Activated naive CD4-positive, alpha-beta T cell treated with anti-CD3 and anti-CD28 coated beads, Interleukin-2, amount 50 U/mL, for 72 hours (primary cell): ENCODE data around the gene CSNK2A2. TPM values are rescaled to one million over a fixed set of nuclear protein-coding genes. Genes with fewer than 3 reads are reported as not detected.

Source experiments
- ATAC-seq, 2 donors: fragments of 150-1000 bp; cut with Tn5 transposase; 2 replicates each; pipeline ENCODE4 v1.10.0; 2021; ENCODE audit warnings: mild to moderate bottlenecking in 2 of 2, moderate library complexity in 2 of 2
- DNase-seq, 2 donors: peaks; one replicate each; pipeline ENCODE4 v3.0.0; 2021 to 2022; ENCODE audit warnings: low spot score in 2 of 2
- H3K27ac Mint-ChIP-seq, 2 donors: one replicate each; pipeline ENCODE4 v1.8.0; 2022; ENCODE audit warnings: mild to moderate bottlenecking in 2 of 2, mixed read lengths in 2 of 2
- H3K36me3 Mint-ChIP-seq, 2 donors: one replicate each; pipeline ENCODE4 v1.8.0; 2022; ENCODE audit warnings: mixed read lengths in 2 of 2
- H3K9me3 Mint-ChIP-seq, 2 donors: one replicate each; pipeline ENCODE4 v1.8.0; 2022; ENCODE audit warnings: mixed read lengths in 2 of 2
- total RNA-seq, 2 donors: library from RNA; stranded (reverse); gene quantifications; one replicate each; pipeline ENCODE4 v1.2.3, GENCODE V29; 2022

CSNK2A2 gene
- total RNA-seq, 2 donors from 2014 or later, result 67.9 to 88.4 TPM

DNA sequence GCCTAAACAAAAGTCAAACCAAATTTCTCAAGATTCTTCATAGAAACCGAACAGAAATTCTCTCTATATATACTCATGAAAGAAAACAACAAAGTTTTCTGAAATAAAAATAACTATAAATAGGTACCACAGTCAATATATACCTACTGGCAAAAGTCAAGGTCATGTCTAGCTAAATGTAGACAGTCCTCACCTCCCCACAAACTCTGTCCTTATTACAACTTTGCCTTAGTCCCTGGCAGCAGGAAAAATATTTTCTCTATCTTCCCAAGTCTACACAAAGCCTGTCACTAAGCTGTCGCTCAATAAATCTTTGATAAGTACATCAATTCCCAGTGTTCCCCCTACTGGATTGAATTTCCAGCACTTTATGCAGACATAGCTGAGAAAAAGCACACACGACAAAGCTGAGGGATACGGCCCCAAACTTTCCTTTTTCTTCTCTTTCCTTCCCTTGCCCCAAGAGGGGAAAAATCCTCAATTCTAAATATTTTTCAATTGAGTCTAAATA, 71.4 kb downstream of the CSNK2A2 start:
- peak overlapping the region; percentile 90 to 93 for H3K27ac Mint-ChIP-seq
- peaks cover 9 to 10% of the 10 kb centered on the region in 2 donors for H3K36me3 Mint-ChIP-seq

GRCh38 chr16:58125781-58126335, 72.0 kb downstream of the CSNK2A2 start:
- no peak for ATAC-seq
- H3K9me3 Mint-ChIP-seq, result no peaks in the 10 kb centered on the region
- H3K27ac Mint-ChIP-seq, result peak overlapping the region in 1 of 2 donors; percentile 34
- peaks cover 9 to 10% of the 10 kb centered on the region in 2 donors for H3K36me3 Mint-ChIP-seq
- no peak for DNase-seq

More for the DNA sequence above, 71.4 kb downstream of the CSNK2A2 start:
- ATAC-seq (no peak), DNase-seq (no peak)
- no peaks in the 10 kb centered on the region for H3K9me3 Mint-ChIP-seq

DNA sequence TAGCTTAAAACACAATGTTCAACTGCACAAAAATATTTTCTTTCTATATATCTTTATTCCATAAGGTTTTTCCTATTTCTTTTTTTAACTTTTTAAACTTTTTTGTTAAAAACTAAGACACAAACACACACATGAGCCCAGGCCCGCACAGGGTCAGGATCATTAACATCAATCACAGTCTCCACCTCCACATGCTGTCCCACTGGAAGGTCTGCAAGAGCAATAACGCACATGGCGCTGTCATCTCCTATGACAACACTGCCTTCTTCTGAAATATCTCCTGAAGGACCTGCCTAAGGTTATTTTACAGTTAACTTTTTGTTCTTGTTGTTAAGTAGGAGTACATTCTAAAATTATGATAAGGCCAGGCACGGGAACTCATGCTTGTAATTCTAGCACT, 72.9 kb downstream of the CSNK2A2 start:
- H3K36me3 Mint-ChIP-seq, result peaks cover 9 to 10% of the 10 kb centered on the region in 2 donors
- H3K9me3 Mint-ChIP-seq, result no peaks in the 10 kb centered on the region
- ATAC-seq (no peak), DNase-seq (no peak)
- no peak overlapping the region for H3K27ac Mint-ChIP-seq

GRCh38 chr16:58124601-58124915, 73.3 kb downstream of the CSNK2A2 start:
- DNase-seq, result no peak
- no peak for ATAC-seq
- Mint-ChIP-seq H3K27ac (peak overlapping the region in 1 of 2 donors; percentile 57), H3K9me3 (no peaks in the 10 kb centered on the region), H3K36me3 (peaks cover 7% of the 10 kb centered on the region in 2 donors)

GRCh38 chr16:58123896-58124600, 73.9 kb downstream of the CSNK2A2 start:
- DNase-seq, result no peak
- Mint-ChIP-seq H3K27ac (peak overlapping the region in 1 of 2 donors; percentile 57), H3K9me3 (no peaks in the 10 kb centered on the region), H3K36me3 (peaks cover 2% of the 10 kb centered on the region in 2 donors)
- ATAC-seq, result peak in 1 of 2 donors; percentile 21

GRCh38 chr16:58121132-58121531, 76.8 kb downstream of the CSNK2A2 start:
- DNase-seq (no peak), ATAC-seq (no peak)
- Mint-ChIP-seq H3K27ac (no peak overlapping the region), H3K9me3 (no peaks in the 10 kb centered on the region), H3K36me3 (no peaks in the 10 kb centered on the region)

GRCh38 chr16:58120234-58120633, 77.7 kb downstream of the CSNK2A2 start:
- no peak for DNase-seq
- Mint-ChIP-seq H3K36me3 (peaks cover 2 to 4% of the 10 kb centered on the region in 2 donors), H3K27ac (peak overlapping the region; percentile 23 to 83), H3K9me3 (no peaks in the 10 kb centered on the region)
- ATAC-seq, result no peak

DNA sequence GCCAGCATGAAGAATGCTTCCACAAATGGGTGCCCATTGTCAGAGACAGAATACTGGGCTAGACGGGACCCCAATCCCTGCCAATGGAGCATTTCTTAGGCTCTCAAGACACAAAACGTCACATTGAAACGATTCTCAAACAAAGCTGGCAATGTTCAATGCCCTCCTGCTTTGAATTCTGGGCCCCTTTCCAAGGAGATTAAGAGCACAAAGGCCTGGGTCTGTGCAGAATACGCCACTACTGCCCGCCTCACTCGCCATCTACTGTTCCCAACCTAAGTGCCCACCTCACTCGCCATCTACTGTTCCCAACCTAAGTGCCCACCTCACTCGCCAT, 78.4 kb downstream of the CSNK2A2 start:
- DNase-seq (no peak), ATAC-seq (no peak)
- Mint-ChIP-seq H3K9me3 (no peaks in the 10 kb centered on the region), H3K36me3 (peaks cover 5 to 9% of the 10 kb centered on the region in 2 donors), H3K27ac (no peak overlapping the region)

DNA sequence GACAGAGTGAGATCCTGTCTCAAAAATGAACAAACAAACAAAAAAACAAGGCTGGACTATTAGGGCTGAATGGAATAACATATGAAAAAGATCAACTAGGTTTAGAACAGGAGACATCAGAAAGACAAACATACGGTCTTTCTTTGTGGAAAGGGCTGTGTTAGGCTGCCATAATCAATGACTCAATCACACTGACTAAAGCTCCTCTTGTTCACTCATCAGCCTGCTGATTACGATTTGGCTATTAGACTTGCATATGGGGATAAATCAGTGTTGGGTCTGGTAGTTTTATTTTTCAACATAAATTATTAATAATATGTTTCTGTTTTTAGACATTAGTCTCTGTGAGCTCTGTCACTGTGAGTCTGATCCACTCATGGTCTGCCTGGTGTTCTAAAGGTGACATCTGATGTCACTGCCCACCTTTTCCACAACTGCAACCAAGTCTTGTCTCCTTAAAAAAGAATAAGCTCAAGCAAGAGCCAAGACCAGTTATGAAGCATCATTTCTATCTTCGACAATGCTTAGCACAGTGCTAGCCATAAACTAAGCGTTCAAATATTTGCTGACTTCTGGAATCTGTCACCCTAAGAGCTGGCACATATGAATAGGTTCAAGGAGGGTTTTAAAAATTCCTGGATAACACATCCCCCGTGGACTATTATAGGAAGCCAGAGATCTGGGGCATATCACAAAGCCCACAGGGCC, 79.0 kb downstream of the CSNK2A2 start:
- ATAC-seq, result no peak
- H3K9me3 Mint-ChIP-seq, result no peaks in the 10 kb centered on the region

GRCh38 chr16:58116529-58116928, 81.4 kb downstream of the CSNK2A2 start:
- peaks cover 9 to 11% of the 10 kb centered on the region in 2 donors for H3K36me3 Mint-ChIP-seq
- H3K9me3 Mint-ChIP-seq, result no peaks in the 10 kb centered on the region

More for the DNA sequence above, 79.0 kb downstream of the CSNK2A2 start:
- peak overlapping the region; percentile 37 to 40 for H3K27ac Mint-ChIP-seq
- peaks cover 6 to 9% of the 10 kb centered on the region in 2 donors for H3K36me3 Mint-ChIP-seq
- no peak for DNase-seq

DNA sequence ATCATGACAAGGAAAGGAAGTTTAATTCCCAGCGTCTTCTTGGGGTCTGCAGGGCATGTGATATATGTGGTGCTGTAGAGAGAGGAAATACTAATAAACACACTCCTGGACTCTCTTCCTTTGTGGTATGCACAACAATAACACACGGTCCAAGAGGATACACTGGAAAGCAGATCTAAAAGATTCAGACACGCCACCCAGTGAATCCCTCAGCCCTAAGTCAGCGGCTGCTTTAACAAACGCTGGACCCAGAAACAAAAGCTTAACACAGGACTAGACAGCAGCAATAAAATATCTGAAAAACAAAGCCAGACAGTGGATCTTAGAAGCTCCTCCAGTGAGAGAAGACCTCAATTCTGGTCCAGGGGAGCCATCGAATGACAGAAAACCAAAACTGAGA, 81.8 kb downstream of the CSNK2A2 start:
- DNase-seq (no peak), ATAC-seq (no peak)
- H3K9me3 Mint-ChIP-seq, result no peaks in the 10 kb centered on the region
- peaks cover 9 to 11% of the 10 kb centered on the region in 2 donors for H3K36me3 Mint-ChIP-seq
- peak overlapping the region in 1 of 2 donors; percentile 58 for H3K27ac Mint-ChIP-seq

More at GRCh38 chr16:58116529-58116928, 81.4 kb downstream of the CSNK2A2 start:
- ATAC-seq (no peak), DNase-seq (no peak)
- no peak overlapping the region for H3K27ac Mint-ChIP-seq

DNA sequence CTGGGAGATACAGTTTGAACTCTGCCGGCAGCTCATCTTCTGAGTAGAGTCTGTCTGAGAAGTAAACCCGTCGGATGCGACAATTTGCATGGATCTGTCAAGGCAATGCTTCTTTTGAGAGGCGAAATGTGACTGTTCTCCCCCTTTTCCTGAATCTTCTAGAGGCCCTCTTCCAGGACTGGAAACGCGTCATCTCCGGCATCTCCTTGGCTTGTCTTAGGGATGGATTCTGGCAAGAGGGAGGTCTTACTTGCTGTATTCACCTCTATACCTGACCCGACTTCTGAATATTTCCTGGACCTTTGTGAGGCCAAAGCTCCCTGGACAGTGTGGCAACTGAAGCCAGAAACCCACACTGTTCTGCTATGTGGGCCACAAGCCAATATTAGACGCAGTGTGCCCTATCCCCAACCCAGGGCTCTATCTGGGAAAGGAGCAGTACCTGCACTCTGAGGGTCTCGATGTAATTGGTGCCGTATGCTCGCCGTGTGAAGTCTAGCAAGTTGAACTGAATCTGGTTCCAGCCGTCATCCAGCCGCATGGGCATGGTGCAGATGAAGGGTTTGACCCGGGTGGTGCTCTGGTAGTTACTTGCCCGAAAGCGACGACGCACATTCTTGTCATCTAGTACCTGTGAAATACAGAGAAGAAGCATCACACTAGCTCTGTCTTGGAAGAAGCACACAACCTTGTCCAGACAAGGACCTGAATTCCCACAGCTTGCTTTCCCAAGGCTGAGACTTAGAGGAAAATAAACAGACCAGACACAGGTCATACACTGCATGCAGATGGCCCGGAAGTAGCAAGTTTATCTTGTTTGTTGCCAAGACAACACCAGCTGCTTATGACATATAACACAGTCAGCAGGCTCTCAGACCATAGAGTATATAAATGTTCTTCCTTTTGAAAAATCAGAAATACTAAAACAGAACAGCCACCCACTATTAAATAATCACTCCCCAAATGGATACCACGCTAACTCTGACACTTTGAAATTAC, 82.8 kb downstream of the CSNK2A2 start:
- Mint-ChIP-seq H3K27ac (peak overlapping the region in 1 of 2 donors; percentile 58), H3K36me3 (peaks cover 9 to 11% of the 10 kb centered on the region in 2 donors), H3K9me3 (no peaks in the 10 kb centered on the region)
- no peak for ATAC-seq
- DNase-seq, result peak in 1 of 2 donors; percentile 38

- no peak for ATAC-seq
- Mint-ChIP-seq H3K27ac (no peak overlapping the region), H3K9me3 (no peaks in the 10 kb centered on the region), H3K36me3 (peaks cover 9 to 11% of the 10 kb centered on the region in 2 donors)
- DNase-seq, result no peak
Measured at GRCh38 chr16:58111302-58111627, 86.6 kb downstream of the CSNK2A2 start.

GRCh38 chr16:58110571-58111301, 87.2 kb downstream of the CSNK2A2 start:
- peak overlapping the region; percentile 44 to 55 for H3K27ac Mint-ChIP-seq
- no peak for DNase-seq
- peak in 1 of 2 donors; percentile 16 for ATAC-seq
- H3K9me3 Mint-ChIP-seq, result no peaks in the 10 kb centered on the region
- H3K36me3 Mint-ChIP-seq, result peaks cover 9 to 11% of the 10 kb centered on the region in 2 donors

- peaks cover 1 to 5% of the 10 kb centered on the region in 2 donors for H3K36me3 Mint-ChIP-seq
- DNase-seq (no peak), ATAC-seq (no peak)
- H3K9me3 Mint-ChIP-seq, result no peaks in the 10 kb centered on the region
- peak overlapping the region; percentile 55 to 62 for H3K27ac Mint-ChIP-seq
Measured at GRCh38 chr16:58109881-58110280, 88.0 kb downstream of the CSNK2A2 start.

GRCh38 chr16:58109330-58109729, 88.6 kb downstream of the CSNK2A2 start:
- DNase-seq (no peak), ATAC-seq (no peak)
- Mint-ChIP-seq H3K36me3 (peaks cover 0 to 5% of the 10 kb centered on the region in 2 donors), H3K27ac (peak overlapping the region in 1 of 2 donors; percentile 62), H3K9me3 (no peaks in the 10 kb centered on the region)
